ENCODE data around the gene EEFSEC. TPM values are rescaled to one million over a fixed set of nuclear protein-coding genes. Genes with fewer than 3 reads are reported as not detected.

The EEFSEC gene
- total and polyA plus RNA-seq, 2 of the 8 experiments (the other 6 are each of a cell fraction or from before 2014, with no cell fraction given), result 13.1 to 19.8 TPM

DNA sequence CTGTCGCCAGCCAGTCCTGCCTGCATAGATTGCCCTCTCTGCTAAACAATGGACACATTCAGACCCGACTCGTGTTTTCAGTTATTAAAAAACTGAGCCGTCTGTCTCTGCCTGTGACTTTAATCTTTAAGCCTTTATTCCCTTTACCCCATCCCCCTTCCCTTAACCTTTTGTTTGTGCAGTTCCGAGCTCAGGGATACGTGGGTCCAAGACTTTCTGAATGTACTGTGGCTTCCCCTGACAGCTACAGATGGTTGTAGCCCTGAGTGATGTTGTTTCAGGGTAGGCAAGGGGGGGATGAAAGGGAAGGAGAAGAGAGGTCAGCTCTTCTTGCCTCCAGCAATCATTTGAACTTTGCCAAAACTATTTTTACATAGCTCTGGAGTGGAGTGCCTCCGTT, 44.6 kb downstream of the EEFSEC start:
- Histone ChIP-seq H3K56ac (replicated peaks; ENCODE audit: insufficient read length, low read depth, low read length) (no peak overlapping the region), H3K4ac (replicated peaks; ENCODE audit: insufficient read length, low read depth, low read length) (no peak overlapping the region), H3K9ac (replicated peaks in 1 of 4; ENCODE audit: extremely low read depth in 1 of 4, low read depth in 3 of 4, low read length in 3 of 4) (no peak overlapping the region), H2BK15ac (ENCODE audit: low read length) (no peak overlapping the region), H3K4me2 (ENCODE audit: insufficient read depth in 1 of 2, low read depth in 2 of 2, low read length in 2 of 2) (no peak overlapping the region), H3K23me2 (ENCODE audit: low read depth, low read length) (no peaks in the 10 kb centered on the region), H3K36me3 (ENCODE audit: control insufficient read depth in 2 of 4, insufficient read depth in 4 of 4, low read length in 3 of 4) (no peaks in the 10 kb centered on the region), H3K9me3 (ENCODE audit: insufficient read depth in 2 of 2, low read depth in 1 of 2, low read length in 1 of 2) (no peaks in the 10 kb centered on the region), H3K27me3 (replicated peaks in 1 of 4; ENCODE audit: control insufficient read depth in 3 of 4, extremely low read depth in 1 of 4, insufficient read depth in 3 of 4, low read length in 3 of 4) (no peaks in the 10 kb centered on the region; a peak in 1 of 7 replicates), H3K27ac (ENCODE audit: low read depth, low read length) (no peak overlapping the region), H2AK5ac (ENCODE audit: low read depth, low read length) (no peak overlapping the region), H3K18ac (ENCODE audit: extremely low read depth, low read length) (no peak overlapping the region), H3K79me2 (ENCODE audit: control insufficient read depth in 1 of 2, insufficient read depth in 2 of 2, low read length in 2 of 2) (no peaks in the 10 kb centered on the region), H4K91ac (replicated peaks; ENCODE audit: insufficient read length, low read length) (no peak overlapping the region), H3K14ac (ENCODE audit: insufficient read length) (no peak overlapping the region), H2BK5ac (ENCODE audit: low read depth, low read length) (no peak overlapping the region), H2BK20ac (ENCODE audit: low read length) (no peak overlapping the region), H4K5ac (ENCODE audit: insufficient read length, low read depth, low read length) (no peak overlapping the region), H2BK12ac (ENCODE audit: low read depth, low read length) (no peak overlapping the region), H4K20me1 (replicated peaks in 1 of 2; ENCODE audit: control insufficient read depth in 1 of 2, insufficient read depth in 2 of 2, low read length in 2 of 2) (no peaks in the 10 kb centered on the region), H4K8ac (ENCODE audit: extremely low read depth, insufficient read depth, low read length) (no peak overlapping the region), H3K79me1 (ENCODE audit: low read depth, low read length) (no peaks in the 10 kb centered on the region), H2AFZ (ENCODE audit: low read length) (no peak overlapping the region), H2BK120ac (replicated peaks; ENCODE audit: low read depth, low read length) (no peak overlapping the region), H3K4me3 (ENCODE audit: extremely low read depth in 1 of 4, insufficient read depth in 2 of 4, low read depth in 3 of 4, low read length in 4 of 4) (no peak overlapping the region), H3K4me1 (replicated peaks in 1 of 4; ENCODE audit: control insufficient read depth in 3 of 4, insufficient read depth in 4 of 4, low read length in 3 of 4) (peaks cover 2 to 12% (median 5%) of the 10 kb centered on the region in 4 experiments), H3K23ac (ENCODE audit: insufficient read length) (no peak overlapping the region)
- POLR2A ChIA-PET (ENCODE audit: partially characterized antibody), result interaction anchor here (1.4 kb wide), 1 partner anchor 45 kb away, joined by 3 read pairs; no protein-coding TSS in a partner anchor
- CTCF ChIA-PET (ENCODE audit: partially characterized antibody), result interaction anchor here (1.3 to 1.4 kb wide), 2 partner anchors 29 to 201 kb away, joined by 3 read pairs; no protein-coding TSS in a partner anchor
- FAIRE-seq, result no peak
- TF ChIP-seq SP1 (IDR thresholded peaks at IDR 0.05; ENCODE audit: low read depth, low read length) (no peak), SAP30 (IDR thresholded peaks at IDR 0.05; ENCODE audit: insufficient read depth, insufficient replicate concordance, low read length) (no peak), TAF7 (optimal IDR thresholded peaks at IDR 0.05; ENCODE audit: borderline replicate concordance, low read depth, low read length) (no peak), RFX5 (IDR thresholded peaks at IDR 0.05; ENCODE audit: borderline replicate concordance, low read depth, low read length) (no peak), CREB1 (IDR thresholded peaks at IDR 0.05) (no peak), FOSL1 (IDR thresholded peaks at IDR 0.05; ENCODE audit: insufficient read depth, low read depth, low read length) (no peak), BCL11A (IDR thresholded peaks at IDR 0.05; ENCODE audit: low read depth in 2 of 2, low read length in 2 of 2) (no peak), BRCA1 (IDR thresholded peaks at IDR 0.05; ENCODE audit: low read depth, low read length) (no peak), TBP (IDR thresholded peaks at IDR 0.05; ENCODE audit: low read depth, low read length) (no peak)
- TF ChIP-seq, protein P1, sequence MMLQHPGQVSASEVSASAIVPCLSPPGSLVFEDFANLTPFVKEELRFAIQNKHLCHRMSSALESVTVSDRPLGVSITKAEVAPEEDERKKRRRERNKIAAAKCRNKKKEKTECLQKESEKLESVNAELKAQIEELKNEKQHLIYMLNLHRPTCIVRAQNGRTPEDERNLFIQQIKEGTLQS (IDR thresholded peaks at IDR 0.05; ENCODE audit: insufficient read depth, low read depth, low read length), result no peak
- TF ChIP-seq, protein P2, sequence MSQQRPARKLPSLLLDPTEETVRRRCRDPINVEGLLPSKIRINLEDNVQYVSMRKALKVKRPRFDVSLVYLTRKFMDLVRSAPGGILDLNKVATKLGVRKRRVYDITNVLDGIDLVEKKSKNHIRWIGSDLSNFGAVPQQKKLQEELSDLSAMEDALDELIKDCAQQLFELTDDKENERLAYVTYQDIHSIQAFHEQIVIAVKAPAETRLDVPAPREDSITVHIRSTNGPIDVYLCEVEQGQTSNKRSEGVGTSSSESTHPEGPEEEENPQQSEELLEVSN (IDR thresholded peaks at IDR 0.05), result no peak
- 90% methylated on average over 7 of the region's 7 CpGs; no CpG with 5 or more reads in 1 of the 2 experiments for WGBS, 2 experiments (ENCODE audit: extremely low coverage in 1 of 2, insufficient coverage in 1 of 2, insufficient read length in 1 of 2, insufficient replicate concordance in 2 of 2, low coverage in 1 of 2, low lambda C conversion rate in 2 of 2, missing lambda C conversion rate in 1 of 2)
- no peak for DNase-seq (ENCODE audit: low read depth in 1 of 2, low spot score in 2 of 2)
